Endothelial cell of umbilical vein (primary cell): ENCODE data around the gene TKT. TPM values are rescaled to one million over a fixed set of nuclear protein-coding genes. Genes with fewer than 3 reads are reported as not detected.

ENCODE experiments used
- BruUV-seq: library from RNA; stranded (reverse); fragments of 400-500 nt; replicated peaks from 2 replicates; lab custom pipeline; 2021; lab: Mats Ljungman, UMichigan
- CTCF ChIA-PET: fragments of 300-600, 350-600 bp; sonication (Branson Sonifier 250); formaldehyde crosslinking; loops from one replicate; lab custom pipeline; 2021; ENCODE audit warnings: antibody characterized with exemption, inconsistent platforms; lab: Charles Lee
- POLR2A ChIA-PET: fragments of 300-600, 350-600 bp; sonication (Branson Sonifier 250); formaldehyde crosslinking; loops from one replicate; lab custom pipeline; 2021; ENCODE audit warnings: antibody characterized with exemption, inconsistent platforms; lab: Charles Lee
- DNase-seq: peaks from one replicate; pipeline ENCODE4 v3.0.0-alpha.2; 2011; ENCODE audit warnings: low read depth, low spot score
- FAIRE-seq: peaks from 2 replicates; lab custom pipeline; 2011; peaks lifted over from hg19 to GRCh38; lab: Jason Lieb, UNC
- H2AFZ ChIP-seq: 2 replicates; pipeline ENCODE4 v1.6.0; 2012; ENCODE audit warnings: low read depth, low read length, control low read depth, inconsistent platforms
- H3K27ac ChIP-seq: 2 replicates; pipeline ENCODE4 v1.5.1; 2011; ENCODE audit warnings: low read depth, mild to moderate bottlenecking, control low read depth, low read length, moderate library complexity; ENCODE audit not compliant: insufficient read depth
- H3K27me3 ChIP-seq, 2 experiments: 2 replicates each; pipeline versions ENCODE4 v1.6.0 to v1.6.1; 2011; ENCODE audit warnings: low read length in 2 of 2, mixed read lengths in 1 of 2; ENCODE audit not compliant: control insufficient read depth in 2 of 2, insufficient read depth in 2 of 2
- H3K36me3 ChIP-seq, 2 experiments: 2 replicates in 1 of 2; 3 replicates in 1 of 2; pipeline ENCODE4 v1.5.1; 2011; ENCODE audit warnings: low read length in 2 of 2, mild to moderate bottlenecking in 1 of 2, moderate library complexity in 1 of 2; ENCODE audit not compliant: control insufficient read depth in 2 of 2, insufficient read depth in 2 of 2; ENCODE audit errors: extremely low read depth in 1 of 2
- H3K4me1 ChIP-seq: 3 replicates; pipeline ENCODE4 v1.5.1; 2011; ENCODE audit warnings: mild to moderate bottlenecking, low read length; ENCODE audit not compliant: control insufficient read depth, insufficient read depth; ENCODE audit errors: extremely low read depth
- H3K4me2 ChIP-seq: 2 replicates; pipeline ENCODE4 v1.6.1; 2011; ENCODE audit warnings: low read length, control low read depth, mixed read lengths; ENCODE audit not compliant: insufficient read depth
- H3K4me3 ChIP-seq, 3 experiments: fragments of 200-600 bp in 1 of 3; sonication (generic), shearing (Covaris generic) in 1 of 3; replicated peaks in 1 of 3; 2 replicates each; pipeline ENCODE4 v1.5.1; 2011 to 2016; ENCODE audit warnings: control low read depth in 3 of 3, low read length in 3 of 3, mild to moderate bottlenecking in 2 of 3, inconsistent platforms in 1 of 3, low read depth in 1 of 3, moderate library complexity in 1 of 3; ENCODE audit not compliant: insufficient read depth in 1 of 3
- H3K79me2 ChIP-seq: 2 replicates; pipeline ENCODE4 v1.6.0; 2012; ENCODE audit warnings: low read length, inconsistent platforms; ENCODE audit not compliant: control insufficient read depth, insufficient read depth
- H3K9ac ChIP-seq: replicated peaks from 2 replicates; pipeline ENCODE3; 2011; ENCODE audit warnings: low read length, control low read depth; ENCODE audit not compliant: insufficient read depth; ENCODE audit errors: extremely low read depth
- H3K9me1 ChIP-seq: replicated peaks from 3 replicates; pipeline ENCODE4 v1.6.0; 2011; ENCODE audit warnings: mild to moderate bottlenecking, low read length; ENCODE audit not compliant: control insufficient read depth, insufficient read depth; ENCODE audit errors: extremely low read depth
- H3K9me3 ChIP-seq: replicated peaks from 2 replicates; pipeline ENCODE4 v1.5.1; 2012; ENCODE audit warnings: low read length, inconsistent platforms; ENCODE audit not compliant: control insufficient read depth, insufficient read depth
- H4K20me1 ChIP-seq: replicated peaks from 2 replicates; pipeline ENCODE3; 2011; ENCODE audit warnings: mild to moderate bottlenecking, low read length; ENCODE audit not compliant: control insufficient read depth, insufficient read depth; ENCODE audit errors: extremely low read depth
- CTCF ChIP-seq, 2 donors: IDR thresholded peaks; 1 replicate in 1 of 2; 2 replicates in 1 of 2; pipeline ENCODE4 v1.5.1; 2011; ENCODE audit warnings: low read length in 2 of 2, mild to moderate bottlenecking in 2 of 2, moderate library complexity in 2 of 2, control low read depth in 1 of 2, inconsistent platforms in 1 of 2, low read depth in 1 of 2; ENCODE audit not compliant: insufficient read depth in 1 of 2; ENCODE audit errors: extremely low read depth in 1 of 2
- EZH2 ChIP-seq: IDR thresholded peaks from 2 replicates; pipeline ENCODE4 v1.6.1; 2012; ENCODE audit warnings: borderline replicate concordance, low read depth, mild to moderate bottlenecking, moderate library complexity, low read length, inconsistent platforms; ENCODE audit not compliant: severe bottlenecking
- FOS ChIP-seq: IDR thresholded peaks from 2 replicates; pipeline ENCODE4 v1.6.1; 2011; ENCODE audit warnings: mild to moderate bottlenecking, low read length, moderate library complexity, borderline replicate concordance; ENCODE audit not compliant: insufficient read depth
- GATA2 ChIP-seq: IDR thresholded peaks from 2 replicates; pipeline ENCODE4 v1.7.0; 2011; ENCODE audit warnings: low read depth, mild to moderate bottlenecking, moderate library complexity, mixed read lengths, low read length; ENCODE audit not compliant: insufficient read length, insufficient read depth
- JUN ChIP-seq: IDR thresholded peaks from 2 replicates; pipeline ENCODE4 v1.6.1; 2011; ENCODE audit warnings: borderline replicate concordance, low read depth; ENCODE audit not compliant: insufficient read length, insufficient read depth
- MYC ChIP-seq: IDR thresholded peaks from one replicate; pipeline ENCODE4 v1.6.1; 2011; ENCODE audit warnings: mild to moderate bottlenecking, low read depth, low read length
- POLR2A ChIP-seq: IDR thresholded peaks from 2 replicates; pipeline ENCODE4 v1.6.1; 2012; ENCODE audit warnings: low read depth, mild to moderate bottlenecking, control low read depth, low read length
- POLR2AphosphoS5 ChIP-seq: IDR thresholded peaks from 2 replicates; pipeline ENCODE4 v1.6.1; 2012; ENCODE audit warnings: low read depth, mild to moderate bottlenecking, control low read depth, low read length, moderate library complexity; ENCODE audit not compliant: insufficient read depth
- dilution Hi-C: fragments of 300-500 bp; cut with MboI; formaldehyde crosslinking; loops from one replicate; pipeline ENCODE4 v1.15.0; 2019; ENCODE audit warnings: low sequenced_read_pairs; ENCODE audit not compliant: extremely low pct_ligation_motif_present
- intact Hi-C: fragments of 100-400 bp; cut with micrococcal nuclease; formaldehyde crosslinking; loops from one replicate; pipeline ENCODE4 v1.10.0; 2022
- polyA plus RNA-seq, 4 experiments: library from polyadenylated mRNA; depleted of rRNA in 3 of 4; stranded (reverse) in 3 of 4; unstranded in 1 of 4; fragments of >200 nt; gene quantifications; 2 replicates each; pipeline versions ENCODE4 v1.2.1 to v1.2.3, GENCODE V29; 2011 to 2012; ENCODE audit warnings: missing spikeins in 1 of 4
- total RNA-seq: library from RNA; stranded (reverse); gene quantifications from 2 replicates; pipeline ENCODE4 v1.2.3, GENCODE V29; 2021
- TF ChIP-seq, protein P1 (sequence below): IDR thresholded peaks from 2 replicates; pipeline ENCODE4 v1.6.1; 2011; ENCODE audit not compliant: insufficient read depth, insufficient read length

The TKT gene
- total and polyA plus RNA-seq, 2 donors (not counting 3 experiments of a cell fraction or from before 2014, with no cell fraction given): 287 to 586 TPM

GRCh38 chr3:53196575-53197407 is 59.0 kb downstream of the TKT start:
- Histone ChIP-seq H3K4me1 (peaks cover 11% of the 10 kb centered on the region), H2AFZ (peak overlapping the region; percentile 60), H3K27ac (no peak overlapping the region), H3K9me1 (no peaks in the 10 kb centered on the region), H3K36me3 (no peaks in the 10 kb centered on the region), H4K20me1 (no peaks in the 10 kb centered on the region), H3K4me3 (no peak overlapping the region), H3K4me2 (no peak overlapping the region), H3K79me2 (no peaks in the 10 kb centered on the region), H3K27me3 (no peaks in the 10 kb centered on the region), H3K9ac (no peak overlapping the region), H3K9me3 (no peaks in the 10 kb centered on the region)
- ChIA-PET CTCF (interaction anchor here (0.6 to 8.2 kb wide), 19 partner anchors 8 to 93 kb away, joined by 3 to 199 read pairs (median 5); partner anchors contain the start of gene PRKCD), POLR2A (interaction anchor here (0.6 kb wide), 2 partner anchors 93 to 521 kb away, joined by 3 to 10 read pairs; no protein-coding TSS in a partner anchor)
- FAIRE-seq: no peak
- no TSS peak for BruUV-seq
- dilution Hi-C loops: no loop called here
- DNase-seq: peak; percentile 23
- no peak for TF ChIP-seq POLR2A
- no peak for TF ChIP-seq FOS
- TF ChIP-seq GATA2: no peak
- no peak for TF ChIP-seq CTCF (IDR thresholded peaks at IDR 0.05; ENCODE audit: extremely low read depth in 1 of 2, insufficient read depth in 1 of 2, low read depth in 1 of 2, low read length in 2 of 2)
- no peak for TF ChIP-seq MYC
- TF ChIP-seq POLR2AphosphoS5: no peak
- TF ChIP-seq EZH2: no peak
- TF ChIP-seq, protein P1, sequence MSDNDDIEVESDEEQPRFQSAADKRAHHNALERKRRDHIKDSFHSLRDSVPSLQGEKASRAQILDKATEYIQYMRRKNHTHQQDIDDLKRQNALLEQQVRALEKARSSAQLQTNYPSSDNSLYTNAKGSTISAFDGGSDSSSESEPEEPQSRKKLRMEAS: no peak
- no peak for TF ChIP-seq JUN
- intact Hi-C loops: loop anchor here (1.0 kb wide), 2 partner anchors 62 to 82 kb away; no protein-coding TSS in a partner anchor
